DMS114 treated with DMSO at 0.1 percent for 48 hours (cell line): ENCODE data around the gene ING4.

ENCODE experiments used
- DNase-seq: peaks from one replicate; lab custom pipeline; 2025; ENCODE audit not compliant: unreplicated experiment; lab: John Stamatoyannopoulos, UW

ING4 gene

DNA sequence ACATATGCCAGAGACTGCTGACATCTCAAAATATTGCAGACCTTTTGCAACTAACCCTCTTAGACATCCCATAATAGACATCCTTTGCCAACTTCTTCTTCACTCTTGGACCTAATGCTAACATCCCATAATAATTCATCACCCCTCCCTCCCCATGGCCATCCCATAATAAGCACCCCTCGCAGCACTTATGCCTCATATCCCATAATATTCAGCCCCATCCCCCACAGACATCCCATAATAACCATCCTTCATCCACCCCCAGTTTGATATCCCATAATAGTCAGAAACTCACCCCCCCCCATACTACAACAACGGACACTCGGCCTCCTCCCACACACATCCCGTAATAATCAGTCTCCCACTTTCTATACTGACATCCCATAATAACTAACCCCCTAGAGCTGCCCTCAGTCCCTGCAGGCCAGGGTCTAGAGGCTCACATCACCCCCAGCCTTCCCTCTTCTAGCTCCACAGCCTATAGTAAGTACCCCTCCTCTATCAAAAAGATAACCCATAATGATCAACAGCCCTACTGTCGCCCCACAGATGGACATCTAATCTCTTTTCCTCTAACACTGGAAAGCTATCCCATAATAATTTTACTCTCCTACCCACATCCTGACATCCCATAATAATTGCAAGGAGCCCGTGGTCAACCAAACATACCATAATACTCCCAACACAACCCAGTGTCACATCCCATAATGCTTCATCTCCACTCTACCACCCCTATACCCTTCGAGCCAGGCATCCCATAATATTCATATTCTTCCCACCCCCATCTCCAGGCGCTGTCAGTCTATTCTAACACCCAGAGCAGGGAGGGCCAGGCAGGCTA is 54.9 kb downstream of the ING4 start:
- DNase-seq: peak; percentile 56

DNA sequence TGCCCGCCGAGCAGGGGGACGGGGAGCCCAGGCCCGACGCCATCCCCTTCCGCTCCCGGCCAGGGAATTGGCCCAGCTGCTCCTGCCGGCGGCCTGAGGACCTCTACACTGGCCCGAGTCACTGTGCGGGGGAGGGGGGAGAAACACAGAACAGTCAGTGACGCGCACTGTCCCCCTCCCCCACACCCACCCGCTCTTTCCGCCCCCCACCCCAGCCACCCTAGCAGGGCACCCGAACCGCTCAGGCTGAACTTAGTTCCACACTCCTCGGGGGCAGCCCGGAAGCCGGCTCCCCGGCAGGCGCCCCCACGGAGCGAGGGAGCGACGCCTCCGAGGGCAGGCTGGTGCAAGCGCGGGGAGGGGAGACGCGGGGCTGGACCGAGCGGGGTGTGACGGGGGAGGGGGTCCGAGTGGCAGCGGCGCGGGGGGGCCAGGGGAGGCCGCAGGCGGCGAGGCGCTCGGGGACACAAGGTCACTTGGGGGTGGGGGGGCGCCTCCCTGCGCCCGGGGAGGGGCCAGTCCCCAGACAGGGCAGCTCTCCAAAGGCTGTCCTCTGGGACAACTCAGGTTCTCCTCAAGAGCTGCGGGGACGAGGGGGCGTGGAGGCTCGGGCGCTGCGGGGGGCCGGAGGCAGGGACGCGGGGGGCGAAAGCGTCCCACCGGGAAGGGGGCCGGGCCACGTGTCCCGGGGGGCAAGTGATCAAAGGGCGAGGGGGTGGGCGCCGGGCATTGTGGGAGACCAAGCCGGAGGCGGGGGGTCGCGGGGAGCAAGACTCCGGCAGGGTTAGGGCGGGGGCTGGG is 56.4 kb downstream of the ING4 start:
- DNase-seq: no peak

DNA sequence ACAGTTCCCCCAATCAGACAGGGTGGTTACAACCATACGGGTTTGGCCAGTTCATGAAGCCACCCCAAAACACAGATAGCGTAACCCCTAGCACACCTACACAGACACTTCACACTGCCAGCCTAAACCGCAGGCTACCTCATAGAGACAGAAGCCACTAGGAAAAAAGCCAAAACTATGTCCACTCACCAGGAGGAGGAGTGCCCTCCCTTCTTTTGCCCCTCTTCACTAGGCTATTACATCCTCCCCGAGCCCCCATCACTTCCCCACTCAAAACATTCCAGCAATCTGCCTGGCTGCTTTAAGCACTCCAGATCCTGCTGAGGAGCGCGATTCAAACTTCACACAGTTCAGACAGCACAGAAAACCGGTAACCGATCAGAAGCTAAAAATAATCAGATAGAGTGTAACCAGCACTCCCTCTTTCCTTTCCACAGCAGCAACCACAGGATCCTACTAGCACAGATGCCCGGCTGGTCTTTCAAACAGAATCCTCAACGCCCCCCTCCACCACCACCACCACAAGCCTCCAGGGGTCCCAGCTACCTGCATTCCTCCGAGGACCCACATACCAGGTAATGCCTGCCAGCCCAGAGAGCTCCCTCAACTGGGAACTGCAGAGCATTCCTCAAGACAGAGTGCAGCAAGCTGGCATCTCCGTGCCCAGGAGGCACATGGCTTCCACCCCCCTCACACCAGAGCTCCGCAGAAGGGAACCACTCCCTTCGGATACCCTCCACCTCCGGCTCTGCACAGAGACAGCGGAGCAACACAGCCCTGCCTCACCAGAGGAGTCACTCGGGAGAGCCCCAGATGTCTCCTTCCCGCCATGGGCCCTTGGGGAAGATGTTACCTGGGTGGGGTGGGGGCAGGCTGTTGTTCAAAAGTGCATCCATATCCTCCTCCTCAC is 57.2 kb downstream of the ING4 start:
- no peak for DNase-seq

DNA sequence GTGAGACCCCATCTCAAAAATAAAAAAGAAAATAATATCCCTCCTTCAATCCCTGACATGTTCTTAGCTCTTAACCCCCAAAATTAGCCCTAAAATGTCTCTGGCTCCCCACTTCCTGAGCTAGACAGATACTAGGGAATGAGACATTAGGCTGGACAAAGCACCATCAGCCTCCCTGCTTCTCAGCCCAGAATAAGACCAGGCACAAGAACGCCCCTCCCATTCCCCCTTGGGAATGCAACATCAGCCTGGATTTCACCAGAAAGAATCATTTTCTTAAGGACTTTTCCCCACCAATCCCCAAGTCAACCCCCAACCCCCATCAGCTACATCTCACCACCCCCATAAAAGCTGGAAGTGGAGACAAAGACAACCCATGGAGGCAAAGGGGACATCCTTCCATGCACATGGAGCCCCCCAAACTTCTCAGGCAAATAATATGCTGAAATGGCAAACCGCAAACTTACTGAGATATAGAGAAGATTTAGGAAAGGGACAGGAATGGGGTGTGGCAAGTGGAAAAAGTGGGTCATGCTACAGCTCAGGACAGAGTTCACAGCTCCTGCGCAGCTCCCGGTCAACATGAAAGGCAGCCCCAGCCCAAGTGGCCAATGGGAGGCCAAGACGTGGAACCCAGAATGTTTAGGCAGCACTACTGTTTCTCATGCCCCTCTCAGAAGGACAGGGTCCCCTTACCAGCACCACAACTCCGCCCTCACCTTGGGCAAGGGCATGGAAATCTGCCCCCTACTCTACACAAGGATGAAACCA is 58.5 kb downstream of the ING4 start:
- DNase-seq: no peak

DNA sequence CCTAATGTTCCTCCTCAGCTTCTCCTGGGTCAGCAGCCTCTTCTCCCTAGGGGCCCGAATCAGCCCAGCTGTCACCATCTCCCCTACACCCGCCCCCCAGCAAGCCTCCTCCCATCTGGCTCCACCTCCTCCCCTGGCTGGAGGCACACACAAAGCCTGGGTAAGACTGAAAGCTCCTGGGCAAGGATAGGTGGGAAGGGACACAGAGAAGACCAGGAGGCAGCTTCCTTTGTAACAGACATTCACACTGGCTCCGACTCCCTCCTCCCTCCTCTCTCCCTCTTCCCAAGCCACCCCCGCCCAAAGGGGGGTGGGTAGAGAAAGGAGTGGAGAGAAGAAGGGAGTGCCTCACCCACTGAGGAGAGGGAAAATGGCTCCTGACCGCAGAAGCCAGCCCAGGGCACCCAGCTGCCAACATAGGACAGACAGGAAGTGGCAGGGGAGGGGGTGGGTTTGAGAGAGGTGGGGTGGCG is 59.8 kb downstream of the ING4 start:
- DNase-seq: no peak

DNA sequence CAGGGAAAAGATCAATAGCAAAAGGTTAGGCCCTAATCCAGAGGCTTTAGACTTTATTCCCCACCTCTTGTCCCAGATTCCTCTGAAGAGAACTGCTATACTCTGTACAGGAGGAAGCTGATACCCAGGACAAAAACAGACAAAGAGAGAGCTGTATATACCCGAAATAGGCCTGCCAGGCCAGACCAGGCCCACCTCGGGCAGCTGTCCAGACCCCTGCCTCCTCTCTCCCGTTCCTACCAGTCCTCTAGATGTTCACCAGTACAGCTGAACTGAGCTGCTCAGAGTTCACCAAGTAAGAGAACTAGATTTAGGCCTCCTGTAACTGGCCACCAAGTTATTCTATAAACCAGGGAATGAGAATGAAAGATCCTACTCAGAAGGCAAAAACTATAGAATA is 60.4 kb downstream of the ING4 start:
- DNase-seq: no peak
